HCT116 (cell line): Measurements from ENCODE around the gene CYP2A6. TPM values are rescaled to one million over a fixed set of nuclear protein-coding genes. Genes with fewer than 3 reads are reported as not detected.

Source experiments
- ATAC-seq: fragments of 200-7000 bp; cut with Tn5 transposase; 2 replicates; pipeline ENCODE4 v1.9.1; 2020; ENCODE audit warnings: mild to moderate bottlenecking, moderate library complexity
- BruUV-seq: library from RNA; stranded (reverse); fragments of 400-500 nt; replicated peaks from 2 replicates; lab custom pipeline; 2021; lab: Mats Ljungman, UMichigan
- CTCF ChIA-PET: fragments of 300-600 bp; sonication (Branson Sonifier 250); formaldehyde crosslinking; loops from one replicate; lab custom pipeline; 2021; ENCODE audit warnings: antibody characterized with exemption; lab: Charles Lee
- POLR2A ChIA-PET: fragments of 300-600, 350-600 bp; sonication (Branson Sonifier 250); formaldehyde crosslinking; loops from one replicate; lab custom pipeline; 2021; ENCODE audit warnings: antibody characterized with exemption; lab: Charles Lee
- RAD21 ChIA-PET, 2 experiments: fragments of 300-600 bp; sonication (Branson Sonifier 250); formaldehyde crosslinking; loops; one replicate each; lab custom pipeline; 2023; ENCODE audit warnings: low total read pairs in 2 of 2; ENCODE audit not compliant: uncharacterized antibody in 2 of 2, unreplicated experiment in 2 of 2, low non-redundant PET in 1 of 2; lab: Charles Lee
- DNase-seq: peaks from one replicate; pipeline ENCODE4 v3.0.0-alpha.2; 2010; ENCODE audit warnings: low read depth, low spot score
- H2AFZ ChIP-seq: fragments of 200-600 bp; shearing (Covaris generic), sonication (generic); 2 replicates; pipeline ENCODE4 v1.6.1; 2017; ENCODE audit warnings: low read depth, mixed run types, mixed read lengths, antibody characterized with exemption, low read length; ENCODE audit not compliant: poor library complexity, severe bottlenecking
- H3K27ac ChIP-seq: 2 replicates; pipeline ENCODE4 v1.5.1; 2012; ENCODE audit warnings: low read depth, low read length
- H3K27me3 ChIP-seq: fragments of 200-600 bp; sonication (generic); 2 replicates; pipeline ENCODE4 v1.6.1; 2016; ENCODE audit warnings: mixed run types, low read length, mixed read lengths; ENCODE audit not compliant: insufficient read depth
- H3K36me3 ChIP-seq, 2 experiments: fragments of 200-500 bp in 1 of 2; fragments of 200-600 bp in 1 of 2; sonication (Bioruptor generic) in 1 of 2; sonication (generic) in 1 of 2; 2 replicates each; pipeline versions ENCODE4 v1.5.1 to v1.6.1; 2014 to 2016; ENCODE audit warnings: low read length in 2 of 2, inconsistent platforms in 1 of 2, mixed read lengths in 1 of 2, mixed run types in 1 of 2; ENCODE audit not compliant: insufficient read depth in 2 of 2, control insufficient read depth in 1 of 2
- H3K4me1 ChIP-seq, 2 experiments: fragments of 200-600 bp in 1 of 2; sonication (generic) in 1 of 2; 2 replicates each; pipeline versions ENCODE4 v1.5.1 to v1.6.1; 2012 to 2017; ENCODE audit warnings: low read length in 2 of 2, inconsistent platforms in 1 of 2, mild to moderate bottlenecking in 1 of 2, mixed read lengths in 1 of 2, mixed run types in 1 of 2, moderate library complexity in 1 of 2; ENCODE audit not compliant: insufficient read depth in 2 of 2, control insufficient read depth in 1 of 2
- H3K4me2 ChIP-seq: fragments of 200-600 bp; sonication (generic); 2 replicates; pipeline ENCODE4 v1.6.1; 2017; ENCODE audit warnings: mixed run types, low read length, mixed read lengths
- H3K4me3 ChIP-seq, 2 experiments: fragments of 200-600 bp in 1 of 2; sonication (generic) in 1 of 2; replicated peaks in 1 of 2; 2 replicates each; pipeline ENCODE4 v1.5.1; 2011 to 2016; ENCODE audit warnings: low read length in 2 of 2, control low read depth in 1 of 2, low read depth in 1 of 2, mild to moderate bottlenecking in 1 of 2, mixed read lengths in 1 of 2, mixed run types in 1 of 2
- H3K79me2 ChIP-seq: fragments of 200-600 bp; sonication (generic); 2 replicates; pipeline ENCODE4 v1.6.1; 2017; ENCODE audit warnings: mild to moderate bottlenecking, mixed run types, low read length, moderate library complexity, mixed read lengths; ENCODE audit not compliant: insufficient read depth
- H3K9ac ChIP-seq: fragments of 200-600 bp; sonication (generic); 2 replicates; pipeline ENCODE4 v1.6.1; 2016; ENCODE audit warnings: low read length, mixed read lengths
- H3K9me2 ChIP-seq: fragments of 200-600 bp; sonication (generic), shearing (Covaris generic); 2 replicates; pipeline ENCODE4 v1.6.1; 2017; ENCODE audit warnings: mixed run types, mild to moderate bottlenecking, moderate library complexity; ENCODE audit not compliant: insufficient read depth
- H3K9me3 ChIP-seq, 2 experiments: fragments of 200-500 bp in 1 of 2; fragments of 200-600 bp in 1 of 2; sonication (Bioruptor generic) in 1 of 2; sonication (generic) in 1 of 2; 2 replicates each; pipeline ENCODE4 v1.6.1; 2014 to 2017; ENCODE audit warnings: low read length in 2 of 2, mixed read lengths in 2 of 2, inconsistent platforms in 1 of 2, low read depth in 1 of 2, mild to moderate bottlenecking in 1 of 2, mixed run types in 1 of 2, moderate library complexity in 1 of 2; ENCODE audit not compliant: control insufficient read depth in 1 of 2, insufficient read depth in 1 of 2
- H4K20me1 ChIP-seq: fragments of 200-600 bp; sonication (generic), shearing (Covaris generic); 2 replicates; pipeline ENCODE4 v1.6.1; 2017; ENCODE audit warnings: mixed run types, mild to moderate bottlenecking, moderate library complexity; ENCODE audit not compliant: insufficient read depth
- CEBPB ChIP-seq: IDR thresholded peaks from 2 replicates; pipeline ENCODE4 v1.6.1; 2012; ENCODE audit warnings: low read depth
- CTCF ChIP-seq, 3 experiments: fragments of 200-600 bp in 1 of 3; sonication (generic) in 1 of 3; IDR thresholded peaks in 2 of 3; conservative IDR thresholded peaks in 1 of 3; 2 replicates each; pipeline ENCODE4 v1.5.1; 2012 to 2017; ENCODE audit warnings: low read depth in 2 of 3, low read length in 2 of 3, antibody characterized with exemption in 1 of 3, borderline replicate concordance in 1 of 3, control low read depth in 1 of 3, mild to moderate bottlenecking in 1 of 3, mixed read lengths in 1 of 3, mixed run types in 1 of 3, moderate library complexity in 1 of 3; ENCODE audit not compliant: insufficient read depth in 1 of 3
- EGR1 ChIP-seq: IDR thresholded peaks from 2 replicates; pipeline ENCODE4 v1.6.1; 2012; ENCODE audit warnings: low read depth
- EZH2phosphoT487 ChIP-seq: fragments of 200-600 bp; IDR thresholded peaks from 2 replicates; pipeline ENCODE4 v1.6.1; 2018; ENCODE audit warnings: antibody characterized with exemption, borderline replicate concordance
- FOSL1 ChIP-seq: IDR thresholded peaks from 2 replicates; pipeline ENCODE4 v1.6.1; 2012; ENCODE audit warnings: low read depth
- JUND ChIP-seq: IDR thresholded peaks from 2 replicates; pipeline ENCODE4 v1.6.1; 2012
- POLR2A ChIP-seq: IDR thresholded peaks from 2 replicates; pipeline ENCODE4 v1.7.0; 2011; ENCODE audit warnings: borderline replicate concordance; ENCODE audit not compliant: insufficient read depth, insufficient read length; ENCODE audit errors: extremely low read depth
- SP1 ChIP-seq: IDR thresholded peaks from 2 replicates; pipeline ENCODE4 v1.6.1; 2012; ENCODE audit warnings: low read depth
- TCF7L2 ChIP-seq: IDR thresholded peaks from 2 replicates; pipeline ENCODE4 v1.7.0; 2011; ENCODE audit warnings: borderline replicate concordance, inconsistent platforms; ENCODE audit not compliant: insufficient read depth, insufficient read length; ENCODE audit errors: extremely low read depth
- YY1 ChIP-seq: IDR thresholded peaks from 2 replicates; pipeline ENCODE4 v1.6.1; 2011; ENCODE audit warnings: low read length, low read depth, moderate library complexity, mild to moderate bottlenecking; ENCODE audit not compliant: insufficient replicate concordance; ENCODE audit errors: extremely low read depth
- ZFX ChIP-seq: fragments of 450-650 bp; IDR thresholded peaks from 2 replicates; pipeline ENCODE4 v1.6.1; 2017
- intact Hi-C: fragments of 100-400 bp; cut with micrococcal nuclease; formaldehyde crosslinking; loops from 2 replicates; pipeline ENCODE4 v1.10.0; 2022
- total RNA-seq: library from RNA; stranded (reverse); gene quantifications from one replicate; pipeline ENCODE4 v1.2.1, GENCODE V29; 2021; ENCODE audit not compliant: unreplicated experiment

Gene CYP2A6
- total RNA-seq, 1 experiment from 2014 or later, result 0.57 TPM

- POLR2A ChIA-PET, result no interaction called here
- no peak for TF ChIP-seq SP1
- no peak for TF ChIP-seq ZFX
- TF ChIP-seq POLR2A, result no peak
- no peak for TF ChIP-seq CTCF (IDR thresholded peaks at IDR 0.05 in 2 of 3, conservative IDR thresholded peaks at IDR 0.05 in 1 of 3; ENCODE audit: borderline replicate concordance in 1 of 3, insufficient read depth in 1 of 3, low read depth in 2 of 3, low read length in 2 of 3)
- TF ChIP-seq TCF7L2, result no peak
- no peak for TF ChIP-seq EGR1
- no peak for TF ChIP-seq CEBPB
- no peak for TF ChIP-seq JUND
- no peak for TF ChIP-seq YY1
- TF ChIP-seq EZH2phosphoT487, result no peak
- TF ChIP-seq FOSL1, result no peak
- ATAC-seq (no peak), DNase-seq (no peak)
- no peak overlapping the region for H3K27ac ChIP-seq
- no peaks in the 10 kb centered on the region for H3K9me2 ChIP-seq
- H3K4me3 ChIP-seq, result no peak overlapping the region
- no peaks in the 10 kb centered on the region for H3K36me3 ChIP-seq
- no TSS peak for BruUV-seq
- RAD21 ChIA-PET, result no interaction called here
- no peak overlapping the region for H2AFZ ChIP-seq
- intact Hi-C loops, result no loop called here
- no peak overlapping the region for H3K4me2 ChIP-seq
- no peaks in the 10 kb centered on the region for H3K4me1 ChIP-seq
- no peaks in the 10 kb centered on the region for H3K79me2 ChIP-seq
- no peaks in the 10 kb centered on the region for H4K20me1 ChIP-seq
- no peak overlapping the region for H3K9ac ChIP-seq
- no peaks in the 10 kb centered on the region for H3K9me3 ChIP-seq
- CTCF ChIA-PET, result no interaction called here
- H3K27me3 ChIP-seq, result peaks cover 42% of the 10 kb centered on the region
Measured at GRCh38 chr19:40889366-40889765, 39.1 kb upstream of the CYP2A6 start.
